Endothelial cell of umbilical vein (primary cell): ENCODE data around the gene SBF1. TPM values are rescaled to one million over a fixed set of nuclear protein-coding genes. Genes with fewer than 3 reads are reported as not detected.

Experiments
- BruUV-seq: library from RNA; stranded (reverse); fragments of 400-500 nt; replicated peaks from 2 replicates; lab custom pipeline; 2021; lab: Mats Ljungman, UMichigan
- CTCF ChIA-PET: fragments of 300-600, 350-600 bp; sonication (Branson Sonifier 250); formaldehyde crosslinking; loops from one replicate; lab custom pipeline; 2021; ENCODE audit warnings: antibody characterized with exemption, inconsistent platforms; lab: Charles Lee
- POLR2A ChIA-PET: fragments of 300-600, 350-600 bp; sonication (Branson Sonifier 250); formaldehyde crosslinking; loops from one replicate; lab custom pipeline; 2021; ENCODE audit warnings: antibody characterized with exemption, inconsistent platforms; lab: Charles Lee
- DNase-seq: peaks from one replicate; pipeline ENCODE4 v3.0.0-alpha.2; 2011; ENCODE audit warnings: low read depth, low spot score
- FAIRE-seq: peaks from 2 replicates; lab custom pipeline; 2011; peaks lifted over from hg19 to GRCh38; lab: Jason Lieb, UNC
- H2AFZ ChIP-seq: 2 replicates; pipeline ENCODE4 v1.6.0; 2012; ENCODE audit warnings: low read depth, low read length, control low read depth, inconsistent platforms
- H3K27ac ChIP-seq: 2 replicates; pipeline ENCODE4 v1.5.1; 2011; ENCODE audit warnings: low read depth, mild to moderate bottlenecking, control low read depth, low read length, moderate library complexity; ENCODE audit not compliant: insufficient read depth
- H3K27me3 ChIP-seq, 2 experiments: 2 replicates each; pipeline versions ENCODE4 v1.6.0 to v1.6.1; 2011; ENCODE audit warnings: low read length in 2 of 2, mixed read lengths in 1 of 2; ENCODE audit not compliant: control insufficient read depth in 2 of 2, insufficient read depth in 2 of 2
- H3K36me3 ChIP-seq, 2 experiments: 2 replicates in 1 of 2; 3 replicates in 1 of 2; pipeline ENCODE4 v1.5.1; 2011; ENCODE audit warnings: low read length in 2 of 2, mild to moderate bottlenecking in 1 of 2, moderate library complexity in 1 of 2; ENCODE audit not compliant: control insufficient read depth in 2 of 2, insufficient read depth in 2 of 2; ENCODE audit errors: extremely low read depth in 1 of 2
- H3K4me1 ChIP-seq: 3 replicates; pipeline ENCODE4 v1.5.1; 2011; ENCODE audit warnings: mild to moderate bottlenecking, low read length; ENCODE audit not compliant: control insufficient read depth, insufficient read depth; ENCODE audit errors: extremely low read depth
- H3K4me2 ChIP-seq: 2 replicates; pipeline ENCODE4 v1.6.1; 2011; ENCODE audit warnings: low read length, control low read depth, mixed read lengths; ENCODE audit not compliant: insufficient read depth
- H3K4me3 ChIP-seq, 3 experiments: fragments of 200-600 bp in 1 of 3; sonication (generic), shearing (Covaris generic) in 1 of 3; replicated peaks in 1 of 3; 2 replicates each; pipeline ENCODE4 v1.5.1; 2011 to 2016; ENCODE audit warnings: control low read depth in 3 of 3, low read length in 3 of 3, mild to moderate bottlenecking in 2 of 3, inconsistent platforms in 1 of 3, low read depth in 1 of 3, moderate library complexity in 1 of 3; ENCODE audit not compliant: insufficient read depth in 1 of 3
- H3K79me2 ChIP-seq: 2 replicates; pipeline ENCODE4 v1.6.0; 2012; ENCODE audit warnings: low read length, inconsistent platforms; ENCODE audit not compliant: control insufficient read depth, insufficient read depth
- H3K9ac ChIP-seq: replicated peaks from 2 replicates; pipeline ENCODE3; 2011; ENCODE audit warnings: low read length, control low read depth; ENCODE audit not compliant: insufficient read depth; ENCODE audit errors: extremely low read depth
- H3K9me1 ChIP-seq: replicated peaks from 3 replicates; pipeline ENCODE4 v1.6.0; 2011; ENCODE audit warnings: mild to moderate bottlenecking, low read length; ENCODE audit not compliant: control insufficient read depth, insufficient read depth; ENCODE audit errors: extremely low read depth
- H3K9me3 ChIP-seq: replicated peaks from 2 replicates; pipeline ENCODE4 v1.5.1; 2012; ENCODE audit warnings: low read length, inconsistent platforms; ENCODE audit not compliant: control insufficient read depth, insufficient read depth
- H4K20me1 ChIP-seq: replicated peaks from 2 replicates; pipeline ENCODE3; 2011; ENCODE audit warnings: mild to moderate bottlenecking, low read length; ENCODE audit not compliant: control insufficient read depth, insufficient read depth; ENCODE audit errors: extremely low read depth
- CTCF ChIP-seq, 2 donors: IDR thresholded peaks; 1 replicate in 1 of 2; 2 replicates in 1 of 2; pipeline ENCODE4 v1.5.1; 2011; ENCODE audit warnings: low read length in 2 of 2, mild to moderate bottlenecking in 2 of 2, moderate library complexity in 2 of 2, control low read depth in 1 of 2, inconsistent platforms in 1 of 2, low read depth in 1 of 2; ENCODE audit not compliant: insufficient read depth in 1 of 2; ENCODE audit errors: extremely low read depth in 1 of 2
- EZH2 ChIP-seq: IDR thresholded peaks from 2 replicates; pipeline ENCODE4 v1.6.1; 2012; ENCODE audit warnings: borderline replicate concordance, low read depth, mild to moderate bottlenecking, moderate library complexity, low read length, inconsistent platforms; ENCODE audit not compliant: severe bottlenecking
- FOS ChIP-seq: IDR thresholded peaks from 2 replicates; pipeline ENCODE4 v1.6.1; 2011; ENCODE audit warnings: mild to moderate bottlenecking, low read length, moderate library complexity, borderline replicate concordance; ENCODE audit not compliant: insufficient read depth
- GATA2 ChIP-seq: IDR thresholded peaks from 2 replicates; pipeline ENCODE4 v1.7.0; 2011; ENCODE audit warnings: low read depth, mild to moderate bottlenecking, moderate library complexity, mixed read lengths, low read length; ENCODE audit not compliant: insufficient read length, insufficient read depth
- JUN ChIP-seq: IDR thresholded peaks from 2 replicates; pipeline ENCODE4 v1.6.1; 2011; ENCODE audit warnings: borderline replicate concordance, low read depth; ENCODE audit not compliant: insufficient read length, insufficient read depth
- MYC ChIP-seq: IDR thresholded peaks from one replicate; pipeline ENCODE4 v1.6.1; 2011; ENCODE audit warnings: mild to moderate bottlenecking, low read depth, low read length
- POLR2A ChIP-seq: IDR thresholded peaks from 2 replicates; pipeline ENCODE4 v1.6.1; 2012; ENCODE audit warnings: low read depth, mild to moderate bottlenecking, control low read depth, low read length
- POLR2AphosphoS5 ChIP-seq: IDR thresholded peaks from 2 replicates; pipeline ENCODE4 v1.6.1; 2012; ENCODE audit warnings: low read depth, mild to moderate bottlenecking, control low read depth, low read length, moderate library complexity; ENCODE audit not compliant: insufficient read depth
- dilution Hi-C: fragments of 300-500 bp; cut with MboI; formaldehyde crosslinking; loops from one replicate; pipeline ENCODE4 v1.15.0; 2019; ENCODE audit warnings: low sequenced_read_pairs; ENCODE audit not compliant: extremely low pct_ligation_motif_present
- intact Hi-C: fragments of 100-400 bp; cut with micrococcal nuclease; formaldehyde crosslinking; loops from one replicate; pipeline ENCODE4 v1.10.0; 2022
- polyA plus RNA-seq, 4 experiments: library from polyadenylated mRNA; depleted of rRNA in 3 of 4; stranded (reverse) in 3 of 4; unstranded in 1 of 4; fragments of >200 nt; gene quantifications; 2 replicates each; pipeline versions ENCODE4 v1.2.1 to v1.2.3, GENCODE V29; 2011 to 2012; ENCODE audit warnings: missing spikeins in 1 of 4
- total RNA-seq: library from RNA; stranded (reverse); gene quantifications from 2 replicates; pipeline ENCODE4 v1.2.3, GENCODE V29; 2021
- TF ChIP-seq, protein P1 (sequence below): IDR thresholded peaks from 2 replicates; pipeline ENCODE4 v1.6.1; 2011; ENCODE audit not compliant: insufficient read depth, insufficient read length

Gene SBF1
- total and polyA plus RNA-seq, 2 donors (not counting 3 experiments of a cell fraction or from before 2014, with no cell fraction given): 36.3 to 68.6 TPM

DNA sequence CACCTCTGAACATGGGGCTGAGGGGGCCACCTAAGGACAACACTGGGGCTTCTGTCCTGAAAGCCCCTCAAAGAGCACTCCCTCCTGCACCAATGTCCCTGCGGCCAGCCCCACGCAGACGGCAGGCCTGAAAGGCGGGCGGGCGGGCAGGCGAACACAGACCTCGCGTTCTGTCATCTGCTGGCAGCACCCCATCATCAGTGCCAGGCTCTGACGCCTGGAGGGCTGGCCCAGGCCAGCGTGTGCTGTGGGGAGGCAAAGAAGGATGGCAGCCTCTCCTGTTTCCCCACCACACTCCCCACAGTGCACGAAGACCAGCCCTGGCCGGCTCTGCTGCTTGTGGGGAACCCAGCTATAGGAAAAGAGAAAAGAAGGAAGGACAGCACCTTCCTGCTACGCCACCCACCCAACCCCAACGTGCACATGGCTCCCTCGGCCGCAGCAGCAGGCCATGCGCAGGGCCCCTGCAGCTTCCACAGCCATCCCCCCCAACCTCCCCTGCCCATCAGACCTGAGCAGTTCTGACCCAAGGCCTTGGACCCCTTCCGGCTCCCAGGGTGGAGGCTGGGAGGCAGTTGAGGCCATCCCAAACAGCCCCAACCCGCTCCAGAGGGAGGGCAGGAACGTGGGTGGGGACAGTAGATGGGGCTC, 3.5 kb downstream of the SBF1 start:
- dilution Hi-C loops: no loop called here
- Histone ChIP-seq H3K79me2 (peaks cover 65% of the 10 kb centered on the region), H4K20me1 (peaks cover 3% of the 10 kb centered on the region), H3K4me3 (no peak overlapping the region), H3K9me1 (no peaks in the 10 kb centered on the region), H3K27ac (no peak overlapping the region), H3K27me3 (no peaks in the 10 kb centered on the region), H3K4me1 (peaks cover 17% of the 10 kb centered on the region), H3K9ac (no peak overlapping the region), H2AFZ (no peak overlapping the region), H3K9me3 (no peaks in the 10 kb centered on the region), H3K4me2 (no peak overlapping the region), H3K36me3 (peaks cover 0 to 11% of the 10 kb centered on the region in 2 experiments)
- TF ChIP-seq EZH2: no peak
- no TSS peak for BruUV-seq
- FAIRE-seq (no peak), DNase-seq (no peak)
- POLR2A ChIA-PET: no interaction called here
- intact Hi-C loops: no loop called here
- CTCF ChIA-PET: no interaction called here

DNA sequence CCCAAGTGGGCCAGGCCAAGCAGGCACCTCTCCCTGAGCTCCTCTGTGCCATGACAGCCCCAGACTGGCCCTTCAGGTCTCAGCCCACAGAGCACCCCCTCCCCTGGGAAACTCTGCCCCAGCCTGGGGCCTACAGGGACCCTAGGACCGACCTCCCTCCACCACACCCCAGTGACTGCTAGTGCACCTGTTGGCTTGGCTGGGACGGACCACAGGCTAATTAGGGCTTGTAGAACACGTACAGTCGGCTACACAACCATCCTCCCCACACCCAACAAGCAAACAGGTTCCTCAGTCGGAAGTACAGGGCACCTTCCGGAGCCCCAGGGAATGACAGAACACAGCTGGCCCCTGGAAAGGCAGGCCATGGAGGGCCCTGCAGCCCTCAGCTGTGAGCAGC, 4.3 kb downstream of the SBF1 start:
- H4K20me1 ChIP-seq: peaks cover 3% of the 10 kb centered on the region
- CTCF ChIA-PET: interaction anchor here (0.7 to 1.3 kb wide), 3 partner anchors 27 to 150 kb away, joined by 3 read pairs; partner anchors contain the start of gene SCO2

More for the DNA sequence above, 4.3 kb downstream of the SBF1 start:
- dilution Hi-C loops (no loop called here), intact Hi-C loops (no loop called here)
- Histone ChIP-seq H3K4me2 (no peak overlapping the region), H3K9ac (no peak overlapping the region), H3K9me3 (no peaks in the 10 kb centered on the region), H3K79me2 (peaks cover 65% of the 10 kb centered on the region), H3K36me3 (peaks cover 0 to 19% of the 10 kb centered on the region in 2 experiments), H3K27me3 (no peaks in the 10 kb centered on the region), H2AFZ (no peak overlapping the region), H3K27ac (no peak overlapping the region), H3K9me1 (no peaks in the 10 kb centered on the region), H3K4me3 (no peak overlapping the region), H3K4me1 (peaks cover 17% of the 10 kb centered on the region)
- TF ChIP-seq POLR2AphosphoS5: no peak
- no peak for TF ChIP-seq MYC
- TF ChIP-seq, protein P1, sequence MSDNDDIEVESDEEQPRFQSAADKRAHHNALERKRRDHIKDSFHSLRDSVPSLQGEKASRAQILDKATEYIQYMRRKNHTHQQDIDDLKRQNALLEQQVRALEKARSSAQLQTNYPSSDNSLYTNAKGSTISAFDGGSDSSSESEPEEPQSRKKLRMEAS: no peak
- no peak for TF ChIP-seq JUN
- no peak for TF ChIP-seq CTCF (IDR thresholded peaks at IDR 0.05; ENCODE audit: extremely low read depth in 1 of 2, insufficient read depth in 1 of 2, low read depth in 1 of 2, low read length in 2 of 2)
- TF ChIP-seq POLR2A: no peak
- no peak for TF ChIP-seq EZH2
- no peak for TF ChIP-seq GATA2
- TF ChIP-seq FOS: no peak
- DNase-seq (no peak), FAIRE-seq (no peak)
- no TSS peak for BruUV-seq
- POLR2A ChIA-PET: no interaction called here
